B cell (primary cell): Measurements from ENCODE around the gene AKAP6. TPM values are rescaled to one million over a fixed set of nuclear protein-coding genes. Genes with fewer than 3 reads are reported as not detected.

Experiments used
- ATAC-seq: fragments of 200-7000 bp; cut with Tn5 transposase; one replicate; pipeline ENCODE4 v1.10.0; 2021; ENCODE audit warnings: low read depth, mild to moderate bottlenecking, moderate number of reproducible peaks, moderate library complexity
- CTCF ChIA-PET: fragments of 350-600 bp; sonication (Branson Sonifier 250); formaldehyde crosslinking; loops from one replicate; lab custom pipeline; 2021; ENCODE audit warnings: antibody characterized with exemption, inconsistent platforms; lab: Charles Lee
- POLR2A ChIA-PET: fragments of 350-600 bp; sonication (Branson Sonifier 250); formaldehyde crosslinking; loops from one replicate; lab custom pipeline; 2021; ENCODE audit warnings: antibody characterized with exemption; lab: Charles Lee
- DNase-seq: peaks from one replicate; pipeline ENCODE4 v3.0.0; 2013
- H2AFZ ChIP-seq: 2 replicates; pipeline ENCODE4 v1.6.1; 2012; ENCODE audit warnings: mild to moderate bottlenecking, low read depth, low read length; ENCODE audit not compliant: insufficient read depth, poor library complexity, severe bottlenecking
- H3K27ac ChIP-seq, 2 donors: 1 replicate in 1 of 2; 2 replicates in 1 of 2; pipeline ENCODE4 v1.5.1; 2012 to 2013; ENCODE audit warnings: low read length in 2 of 2, mild to moderate bottlenecking in 2 of 2, moderate library complexity in 1 of 2
- H3K27me3 ChIP-seq, 4 experiments: fragments of 200-600 bp in 1 of 4; sonication (generic) in 1 of 4; replicated peaks in 1 of 4; 1 replicate in 2 of 4; 2 replicates in 2 of 4; pipeline versions ENCODE4 v1.6.1 to v1.7.0; 2013 to 2016; ENCODE audit warnings: low read length in 3 of 4, mild to moderate bottlenecking in 2 of 4, mixed read lengths in 1 of 4, moderate library complexity in 1 of 4; ENCODE audit not compliant: insufficient read depth in 4 of 4, control insufficient read depth in 3 of 4; ENCODE audit errors: control extremely low read depth in 1 of 4
- H3K36me3 ChIP-seq, 2 experiments: replicated peaks in 1 of 2; 1 replicate in 1 of 2; 2 replicates in 1 of 2; pipeline versions ENCODE4 v1.6.1 to v1.7.1; 2013; ENCODE audit warnings: low read length in 1 of 2; ENCODE audit not compliant: insufficient read depth in 2 of 2, control insufficient read depth in 1 of 2; ENCODE audit errors: control extremely low read depth in 1 of 2, extremely low read depth in 1 of 2
- H3K4me1 ChIP-seq, 2 donors: fragments of 200-600 bp in 1 of 2; sonication (generic) in 1 of 2; 1 replicate in 1 of 2; 2 replicates in 1 of 2; pipeline versions ENCODE4 v1.5.1 to v1.6.1; 2013 to 2017; ENCODE audit warnings: low read length in 2 of 2; ENCODE audit not compliant: control insufficient read depth in 2 of 2, insufficient read depth in 2 of 2
- H3K4me2 ChIP-seq: replicated peaks from 2 replicates; pipeline ENCODE3; 2012; ENCODE audit warnings: mild to moderate bottlenecking, low read depth, low read length; ENCODE audit not compliant: poor library complexity, severe bottlenecking
- H3K4me3 ChIP-seq, 5 experiments: fragments of 200-600 bp in 1 of 5; sonication (generic) in 1 of 5; 1 replicate in 3 of 5; 2 replicates in 2 of 5; pipeline versions ENCODE4 v1.5.1 to v1.7.0; 2011 to 2016; ENCODE audit warnings: low read length in 4 of 5, mild to moderate bottlenecking in 4 of 5, low read depth in 2 of 5, control low read depth in 1 of 5, moderate library complexity in 1 of 5; ENCODE audit not compliant: insufficient read depth in 1 of 5; ENCODE audit errors: control extremely low read depth in 1 of 5, extremely low read depth in 1 of 5
- H3K79me2 ChIP-seq: fragments of 200-600 bp; sonication (generic); one replicate; pipeline ENCODE4 v1.6.0; 2016; ENCODE audit warnings: low read length; ENCODE audit not compliant: control insufficient read depth, insufficient read depth
- H3K9ac ChIP-seq: fragments of 200-600 bp; sonication (generic); 2 replicates; pipeline ENCODE4 v1.6.1; 2017; ENCODE audit warnings: mild to moderate bottlenecking, low read length, moderate library complexity
- H3K9me3 ChIP-seq, 3 donors: one replicate each; pipeline versions ENCODE4 v1.6.1 to v1.7.1; 2013; ENCODE audit warnings: low read length in 2 of 3; ENCODE audit not compliant: control insufficient read depth in 2 of 3, insufficient read depth in 1 of 3; ENCODE audit errors: control extremely low read depth in 1 of 3
- H4K20me1 ChIP-seq: 2 replicates; pipeline ENCODE4 v1.6.0; 2012; ENCODE audit warnings: mild to moderate bottlenecking, low read length; ENCODE audit not compliant: insufficient read depth, control insufficient read depth, poor library complexity, severe bottlenecking
- H3K27ac Mint-ChIP-seq: one replicate; pipeline ENCODE4 v1.8.0; 2021; ENCODE audit warnings: mixed read lengths
- H3K27me3 Mint-ChIP-seq: one replicate; pipeline ENCODE4 v1.8.0; 2021; ENCODE audit warnings: mixed read lengths
- H3K4me1 Mint-ChIP-seq: one replicate; pipeline ENCODE4 v1.8.0; 2021; ENCODE audit warnings: mixed read lengths
- H3K4me3 Mint-ChIP-seq: one replicate; pipeline ENCODE4 v1.8.0; 2021; ENCODE audit warnings: mixed read lengths
- H3K9me3 Mint-ChIP-seq: one replicate; pipeline ENCODE4 v1.8.0; 2022; ENCODE audit warnings: mixed read lengths; ENCODE audit not compliant: insufficient read depth
- EZH2 ChIP-seq: IDR thresholded peaks from 2 replicates; pipeline ENCODE4 v1.6.1; 2012; ENCODE audit warnings: borderline replicate concordance, low read depth, mild to moderate bottlenecking, moderate library complexity, low read length; ENCODE audit not compliant: insufficient read depth, poor library complexity, severe bottlenecking
- WGBS: methylation state at CpG from one replicate; pipeline ENCODE4 v1.1.5; 2013; ENCODE audit warnings: missing lambda C conversion rate; ENCODE audit not compliant: insufficient coverage; 5-methylcytosine and 5-hydroxymethylcytosine counted together
- intact Hi-C: fragments of 100-400 bp; cut with micrococcal nuclease; formaldehyde crosslinking; loops from one replicate; pipeline ENCODE4 v1.10.0; 2022
- polyA plus RNA-seq: library from polyadenylated mRNA; depleted of rRNA; stranded (reverse); fragments of >200 nt; gene quantifications from 2 replicates; pipeline ENCODE4 v1.2.3, GENCODE V29; 2012
- total RNA-seq, 2 donors: library from RNA; stranded (reverse); fragments of 120-200 nt in 1 of 2; gene quantifications; 1 replicate in 1 of 2; 2 replicates in 1 of 2; pipeline versions ENCODE4 v1.2.3 to v1.2.4, GENCODE V29; 2013 to 2022
- TF ChIP-seq, protein P1 (sequence below): fragments of 200-600 bp; IDR thresholded peaks from one replicate; pipeline ENCODE4 v1.8.0; 2022; ENCODE audit warnings: antibody characterized with exemption, mild to moderate bottlenecking

Gene AKAP6
- total and polyA plus RNA-seq, 2 donors (not counting 1 experiment from before 2014, with no cell fraction given): 1.4 to 2.8 TPM

- WGBS: no CpG with 5 or more reads among the region's 1 CpG
- H3K4me1 ChIP-seq: no peaks in the 10 kb centered on the region
- Mint-ChIP-seq H3K4me1 (peaks cover 2% of the 10 kb centered on the region), H3K4me3 (no peak overlapping the region), H3K9me3 (no peaks in the 10 kb centered on the region), H3K27me3 (peaks cover under 1% of the 10 kb centered on the region), H3K27ac (no peak overlapping the region)
- ATAC-seq (no peak), DNase-seq (peak; percentile 25)
- H3K27me3 ChIP-seq: no peaks in the 10 kb centered on the region
- intact Hi-C loops: no loop called here
- POLR2A ChIA-PET: no interaction called here
- no peak overlapping the region for H2AFZ ChIP-seq
- H4K20me1 ChIP-seq: no peaks in the 10 kb centered on the region
- CTCF ChIA-PET: no interaction called here
- no peaks in the 10 kb centered on the region for H3K79me2 ChIP-seq
- no peak overlapping the region for H3K4me2 ChIP-seq
- H3K36me3 ChIP-seq: no peaks in the 10 kb centered on the region
- TF ChIP-seq EZH2: no peak
- TF ChIP-seq, protein P1, sequence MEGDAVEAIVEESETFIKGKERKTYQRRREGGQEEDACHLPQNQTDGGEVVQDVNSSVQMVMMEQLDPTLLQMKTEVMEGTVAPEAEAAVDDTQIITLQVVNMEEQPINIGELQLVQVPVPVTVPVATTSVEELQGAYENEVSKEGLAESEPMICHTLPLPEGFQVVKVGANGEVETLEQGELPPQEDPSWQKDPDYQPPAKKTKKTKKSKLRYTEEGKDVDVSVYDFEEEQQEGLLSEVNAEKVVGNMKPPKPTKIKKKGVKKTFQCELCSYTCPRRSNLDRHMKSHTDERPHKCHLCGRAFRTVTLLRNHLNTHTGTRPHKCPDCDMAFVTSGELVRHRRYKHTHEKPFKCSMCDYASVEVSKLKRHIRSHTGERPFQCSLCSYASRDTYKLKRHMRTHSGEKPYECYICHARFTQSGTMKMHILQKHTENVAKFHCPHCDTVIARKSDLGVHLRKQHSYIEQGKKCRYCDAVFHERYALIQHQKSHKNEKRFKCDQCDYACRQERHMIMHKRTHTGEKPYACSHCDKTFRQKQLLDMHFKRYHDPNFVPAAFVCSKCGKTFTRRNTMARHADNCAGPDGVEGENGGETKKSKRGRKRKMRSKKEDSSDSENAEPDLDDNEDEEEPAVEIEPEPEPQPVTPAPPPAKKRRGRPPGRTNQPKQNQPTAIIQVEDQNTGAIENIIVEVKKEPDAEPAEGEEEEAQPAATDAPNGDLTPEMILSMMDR: no peak
- H3K9me3 ChIP-seq: peaks cover 0 to 2% (median 0%) of the 10 kb centered on the region in 3 donors
- no peak overlapping the region for H3K4me3 ChIP-seq
- H3K27ac ChIP-seq: no peak overlapping the region
- no peak overlapping the region for H3K9ac ChIP-seq
These were observed 20.9 kb downstream of the AKAP6 start for GRCh38 chr14:32350020-32350419.

DNA sequence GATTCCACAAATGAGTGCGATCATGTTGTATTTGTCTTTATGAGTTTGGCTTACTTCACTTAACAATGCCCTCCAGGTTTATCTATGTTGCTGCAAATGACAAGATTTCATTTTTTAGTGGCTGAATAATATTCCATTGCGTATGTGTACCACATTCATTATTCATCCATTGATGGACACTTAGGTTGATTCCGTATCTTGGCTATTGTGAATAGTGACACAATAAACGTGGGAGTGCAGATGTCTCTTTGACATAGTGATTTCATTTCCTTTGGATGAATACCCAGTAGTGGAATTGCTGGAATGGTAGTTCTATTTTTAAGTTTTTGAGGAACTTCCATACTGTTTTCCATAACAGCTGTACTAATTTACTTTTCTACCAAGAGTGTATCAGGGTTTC lies 23.5 kb downstream of the AKAP6 start:
- Mint-ChIP-seq H3K27me3 (peaks cover 4% of the 10 kb centered on the region), H3K4me3 (no peak overlapping the region), H3K4me1 (peaks cover 2% of the 10 kb centered on the region), H3K27ac (no peak overlapping the region), H3K9me3 (no peaks in the 10 kb centered on the region)
- intact Hi-C loops: no loop called here
- ATAC-seq: no peak
- CTCF ChIA-PET: interaction anchor here (1.0 kb wide), 1 partner anchor 28 kb away, joined by 3 read pairs; no protein-coding TSS in a partner anchor
- Histone ChIP-seq H3K4me2 (no peak overlapping the region), H3K4me1 (no peaks in the 10 kb centered on the region), H3K36me3 (no peaks in the 10 kb centered on the region), H3K27me3 (no peaks in the 10 kb centered on the region), H3K4me3 (no peak overlapping the region), H3K27ac (no peak overlapping the region), H3K9me3 (peaks cover 0 to 2% (median 0%) of the 10 kb centered on the region in 3 donors), H3K9ac (no peak overlapping the region), H4K20me1 (no peaks in the 10 kb centered on the region), H3K79me2 (no peaks in the 10 kb centered on the region), H2AFZ (no peak overlapping the region)
- no peak for TF ChIP-seq EZH2
- TF ChIP-seq, protein P1: no peak
- no peak for DNase-seq
- POLR2A ChIA-PET: no interaction called here
- no CpG with 5 or more reads among the region's 4 CpGs for WGBS
